Measurements from ENCODE around the gene RAB29.

Gene RAB29

DNA sequence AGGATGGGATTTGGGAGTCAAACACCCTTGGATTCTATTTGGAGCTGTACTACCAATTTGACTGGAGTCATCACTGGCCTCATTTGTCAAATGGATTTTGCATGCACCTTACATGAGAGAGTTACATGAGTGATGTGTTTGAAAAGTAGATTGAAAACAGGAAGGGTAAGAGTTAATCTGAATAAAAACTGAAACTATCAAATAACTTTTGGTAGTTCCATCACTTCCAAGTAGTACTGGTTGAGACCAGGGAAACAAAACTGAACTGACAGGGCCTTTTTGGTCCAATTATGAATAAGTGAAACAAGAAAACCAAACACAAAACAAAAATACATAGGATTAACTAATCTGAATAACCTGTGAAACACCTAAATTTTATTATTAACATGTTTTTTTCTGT is 55.5 kb downstream of the RAB29 start:
- DNase-seq, result no peak

DNA sequence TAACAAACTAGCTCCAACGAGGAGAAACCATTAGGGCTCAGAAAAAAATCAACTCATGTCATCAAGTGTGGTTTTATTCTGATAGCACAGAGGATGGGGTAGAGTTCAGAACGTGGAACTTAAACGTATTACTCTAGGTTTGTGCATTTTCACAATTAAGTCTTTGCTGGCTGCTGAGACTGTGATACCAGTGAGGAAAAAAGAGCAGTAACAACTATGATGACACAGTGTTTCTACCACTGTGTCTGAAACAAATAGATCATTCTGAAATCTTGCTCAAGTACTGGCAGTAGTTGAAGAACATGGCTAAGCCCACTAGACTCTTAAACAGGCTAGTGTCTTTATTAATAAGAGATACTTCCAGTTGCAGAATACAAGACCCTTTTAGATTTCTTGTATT is 56.3 kb downstream of the RAB29 start:
- no peak for DNase-seq

Measured in suppressor macrophage treated with lipopolysaccharide for 1 hour (primary cell).